Effector memory CD8-positive, alpha-beta T cell (primary cell): Measurements from ENCODE around the gene AMY2B.
"Not testable (repeated sequence)": the region's sequence is repeated elsewhere in the genome, so short reads cannot be mapped to it uniquely, and the experiment has no call there.

Experiments used
- ATAC-seq: fragments of 150-1000 bp; cut with Tn5 transposase; replicated peaks from 2 replicates; pipeline ENCODE4 v1.10.0; 2021; ENCODE audit warnings: mild to moderate bottlenecking, moderate library complexity
- DNase-seq, 3 experiments: peaks; one replicate each; pipeline ENCODE4 v3.0.0; 2021
- H3K27ac Mint-ChIP-seq, 2 donors: one replicate each; pipeline ENCODE4 v1.8.0; 2022; ENCODE audit warnings: mild to moderate bottlenecking in 2 of 2, mixed read lengths in 2 of 2, moderate library complexity in 2 of 2
- H3K27me3 Mint-ChIP-seq, 2 donors: one replicate each; pipeline ENCODE4 v1.8.0; 2022; ENCODE audit warnings: mixed read lengths in 2 of 2
- H3K36me3 Mint-ChIP-seq: one replicate; pipeline ENCODE4 v1.8.0; 2022; ENCODE audit warnings: mild to moderate bottlenecking, moderate library complexity, mixed read lengths; ENCODE audit not compliant: insufficient read depth
- H3K4me1 Mint-ChIP-seq, 2 donors: one replicate each; pipeline ENCODE4 v1.8.0; 2022; ENCODE audit warnings: low read depth in 2 of 2, mixed read lengths in 2 of 2
- H3K4me3 Mint-ChIP-seq, 2 donors: one replicate each; pipeline ENCODE4 v1.8.0; 2022; ENCODE audit warnings: mild to moderate bottlenecking in 2 of 2, mixed read lengths in 2 of 2, moderate library complexity in 2 of 2
- H3K9me3 Mint-ChIP-seq, 2 donors: one replicate each; pipeline ENCODE4 v1.8.0; 2022; ENCODE audit warnings: mixed read lengths in 2 of 2
- total RNA-seq, 9 experiments: gene quantifications; one replicate each; lab custom pipeline; 2026; lab: John Stamatoyannopoulos, UW

The AMY2B gene
- total RNA-seq: 4.4 to 31.3 (median 27.5) reads per million in 9 experiments

DNA sequence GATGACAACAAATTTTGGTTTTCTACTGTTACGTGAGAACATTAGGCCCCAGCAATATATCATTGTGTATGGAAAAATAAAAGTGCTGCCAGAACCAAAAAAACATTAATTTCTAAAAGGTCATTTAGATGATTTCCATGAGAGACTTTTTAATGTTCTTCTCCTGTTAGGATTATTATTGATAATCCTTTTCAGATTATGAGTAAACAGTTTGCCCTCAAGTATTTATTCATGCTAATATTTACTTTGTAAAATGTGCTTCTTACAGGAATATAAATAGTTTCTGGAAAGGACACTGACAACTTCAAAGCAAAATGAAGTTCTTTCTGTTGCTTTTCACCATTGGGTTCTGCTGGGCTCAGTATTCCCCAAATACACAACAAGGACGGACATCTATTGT lies at the start of gene AMY2B:
Gene AMY2B, plus strand, starts transcription at position 301 of the 400 bp plus-strand sequence. Its CDS starts 14 bp downstream, at position 315.
- H3K27me3 Mint-ChIP-seq, H3K4me1 Mint-ChIP-seq, H3K9me3 Mint-ChIP-seq, H3K27ac Mint-ChIP-seq, H3K4me3 Mint-ChIP-seq, ATAC-seq, DNase-seq, H3K36me3 Mint-ChIP-seq: not testable (repeated sequence)

GRCh38 chr1:103523346-103523745 lies 48.0 kb upstream of the AMY2B start:
- peaks cover 10% of the 10 kb centered on the region for H3K36me3 Mint-ChIP-seq
- H3K4me3 Mint-ChIP-seq: no peak overlapping the region
- no peaks in the 10 kb centered on the region for H3K27me3 Mint-ChIP-seq
- DNase-seq (no peak), ATAC-seq (no peak)
- peaks cover 13 to 20% of the 10 kb centered on the region in 2 donors for H3K4me1 Mint-ChIP-seq
- no peaks in the 10 kb centered on the region for H3K9me3 Mint-ChIP-seq
- H3K27ac Mint-ChIP-seq: no peak overlapping the region

DNA sequence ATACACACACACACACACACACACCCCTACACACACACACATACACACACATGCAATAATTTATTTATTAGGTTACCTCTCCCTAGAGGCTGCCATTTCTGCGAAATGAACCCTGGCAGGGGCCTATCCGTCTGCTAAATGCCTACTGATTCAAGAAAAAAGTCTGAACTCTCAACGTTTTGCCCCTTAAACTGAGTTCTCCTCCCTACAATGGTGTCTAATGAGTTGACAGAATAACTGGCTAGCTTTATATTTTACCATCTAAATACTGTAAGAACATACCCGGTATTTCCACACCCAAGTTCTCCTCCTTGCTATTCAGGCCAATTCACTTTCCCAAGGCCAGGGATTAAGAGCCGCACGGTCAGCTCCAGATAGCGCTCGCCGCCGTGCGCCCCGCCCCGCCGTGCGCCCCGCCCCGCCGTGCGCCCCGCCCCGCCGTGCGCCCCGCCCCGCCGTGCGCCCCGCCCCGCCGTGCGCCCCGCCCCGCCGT lies 46.2 kb upstream of the AMY2B start:
- DNase-seq (peak in 1 of 3 experiments; percentile 46), ATAC-seq (peak; percentile 23)
- no peaks in the 10 kb centered on the region for H3K9me3 Mint-ChIP-seq
- H3K27ac Mint-ChIP-seq: peak overlapping the region; percentile 97 to 99
- peaks cover 21 to 37% of the 10 kb centered on the region in 2 donors for H3K4me1 Mint-ChIP-seq
- H3K27me3 Mint-ChIP-seq: no peaks in the 10 kb centered on the region
- peak overlapping the region; percentile 98 for H3K4me3 Mint-ChIP-seq
- peaks cover 17% of the 10 kb centered on the region for H3K36me3 Mint-ChIP-seq

- ATAC-seq: peak; percentile 79
- Mint-ChIP-seq H3K4me3 (peak within 1 kb of the TSS; percentile 98), H3K36me3 (peaks cover 20% of the 10 kb centered on the region), H3K9me3 (no peaks in the 10 kb centered on the region), H3K4me1 (peaks cover 25 to 43% of the 10 kb centered on the region in 2 donors), H3K27ac (peak within 1 kb of the TSS; percentile 97 to 99), H3K27me3 (no peaks in the 10 kb centered on the region)
- DNase-seq: peak; percentile 80 to 86 (median 83)
Observed at GRCh38 chr1:103525607-103526507, 45.5 kb upstream of the AMY2B start, which contains the start of gene RNPC3. RNPC3 (plus strand) TSS chr1:103525699; CDS start chr1:103526071, 372 bp downstream.

GRCh38 chr1:103527331-103527730 lies 44.1 kb upstream of the AMY2B start:
- peaks cover 20% of the 10 kb centered on the region for H3K36me3 Mint-ChIP-seq
- H3K27ac Mint-ChIP-seq: peak overlapping the region; percentile 97 to 99
- H3K27me3 Mint-ChIP-seq: no peaks in the 10 kb centered on the region
- H3K4me1 Mint-ChIP-seq: peaks cover 37 to 56% of the 10 kb centered on the region in 2 donors
- no peaks in the 10 kb centered on the region for H3K9me3 Mint-ChIP-seq
- ATAC-seq: no peak
- peak overlapping the region; percentile 98 for H3K4me3 Mint-ChIP-seq
- DNase-seq: no peak

DNA sequence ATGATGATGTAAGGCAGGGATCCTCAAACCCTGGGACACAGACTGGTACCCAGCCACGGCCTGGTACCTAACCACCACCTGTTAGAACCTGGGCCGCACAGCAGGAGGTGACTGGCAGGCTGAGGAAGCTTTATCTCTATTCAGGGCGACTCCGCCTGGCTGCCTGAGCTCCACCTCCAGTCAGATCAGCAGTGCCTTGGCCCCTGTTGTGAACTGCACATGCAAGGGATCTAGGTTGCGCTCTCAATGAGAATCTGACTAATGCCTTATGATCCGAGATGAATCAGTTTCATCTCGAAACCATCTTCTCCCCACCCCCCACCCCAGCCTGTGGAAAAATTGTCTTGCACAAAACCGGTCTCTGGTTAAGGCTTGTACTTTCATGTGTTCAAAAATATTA lies 41.6 kb upstream of the AMY2B start:
- Mint-ChIP-seq H3K4me3 (peak overlapping the region in 1 of 2 donors; percentile 20), H3K27ac (no peak overlapping the region), H3K36me3 (peaks cover 26% of the 10 kb centered on the region), H3K4me1 (peaks cover 45 to 71% of the 10 kb centered on the region in 2 donors), H3K27me3 (no peaks in the 10 kb centered on the region), H3K9me3 (no peaks in the 10 kb centered on the region)
- ATAC-seq (no peak), DNase-seq (no peak)

DNA sequence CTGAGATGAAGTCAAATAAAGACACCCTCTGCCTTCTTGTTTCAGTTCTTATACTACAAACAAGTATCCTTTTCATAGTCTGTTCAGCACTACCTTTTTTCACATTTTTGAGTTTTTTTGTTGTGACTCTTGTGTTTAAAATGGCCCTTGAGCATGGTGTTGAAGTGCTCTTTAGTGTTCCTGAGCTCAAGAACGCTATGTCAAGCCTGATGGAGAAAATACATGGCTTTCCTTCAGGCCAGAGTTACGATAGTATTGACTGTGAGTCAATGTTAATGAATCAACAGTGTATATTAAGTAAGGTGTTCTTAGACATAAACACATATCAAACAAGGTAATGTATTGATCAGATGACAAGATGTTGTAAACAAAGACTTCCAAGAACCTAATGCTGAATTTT lies 33.2 kb upstream of the AMY2B start:
- Mint-ChIP-seq H3K36me3 (peaks cover 69% of the 10 kb centered on the region), H3K27ac (no peak overlapping the region), H3K9me3 (no peaks in the 10 kb centered on the region), H3K4me1 (peaks cover 0 to 10% of the 10 kb centered on the region in 2 donors), H3K27me3 (no peaks in the 10 kb centered on the region), H3K4me3 (no peak overlapping the region)
- no peak for ATAC-seq
- no peak for DNase-seq

- Mint-ChIP-seq H3K27ac (peak overlapping the region in 1 of 2 donors; percentile 7), H3K4me3 (no peak overlapping the region), H3K9me3 (no peaks in the 10 kb centered on the region), H3K27me3 (no peaks in the 10 kb centered on the region), H3K4me1 (peaks cover 0 to 4% of the 10 kb centered on the region in 2 donors), H3K36me3 (peaks cover 79% of the 10 kb centered on the region)
- DNase-seq: no peak
- ATAC-seq: no peak
Observed at GRCh38 chr1:103541431-103541830, 30.0 kb upstream of the AMY2B start.

DNA sequence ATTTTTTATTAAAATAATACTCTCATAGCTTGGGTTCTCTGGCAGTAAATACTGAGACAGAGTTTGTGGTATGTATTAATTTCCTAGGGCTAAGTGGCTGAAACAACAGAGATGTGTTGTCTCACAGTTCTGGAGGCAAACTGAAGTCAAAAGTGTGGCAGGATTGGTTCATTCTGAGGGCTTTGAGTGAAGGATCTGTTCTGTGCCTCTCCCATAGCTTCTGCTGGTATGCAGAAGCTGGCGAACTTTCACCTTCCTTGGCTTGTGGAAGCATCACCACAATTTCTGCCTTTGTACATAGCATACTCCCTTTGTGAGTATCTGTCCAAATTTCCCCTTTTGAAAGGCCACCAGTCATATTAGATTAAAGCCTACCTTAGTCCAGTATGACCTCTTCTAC lies 24.9 kb upstream of the AMY2B start:
- H3K4me1 Mint-ChIP-seq: peaks cover 0 to 4% of the 10 kb centered on the region in 2 donors
- H3K9me3 Mint-ChIP-seq: no peaks in the 10 kb centered on the region
- H3K27me3 Mint-ChIP-seq: no peaks in the 10 kb centered on the region
- H3K27ac Mint-ChIP-seq: no peak overlapping the region
- no peak overlapping the region for H3K4me3 Mint-ChIP-seq
- H3K36me3 Mint-ChIP-seq: peaks cover 82% of the 10 kb centered on the region
- ATAC-seq (no peak), DNase-seq (no peak)

DNA sequence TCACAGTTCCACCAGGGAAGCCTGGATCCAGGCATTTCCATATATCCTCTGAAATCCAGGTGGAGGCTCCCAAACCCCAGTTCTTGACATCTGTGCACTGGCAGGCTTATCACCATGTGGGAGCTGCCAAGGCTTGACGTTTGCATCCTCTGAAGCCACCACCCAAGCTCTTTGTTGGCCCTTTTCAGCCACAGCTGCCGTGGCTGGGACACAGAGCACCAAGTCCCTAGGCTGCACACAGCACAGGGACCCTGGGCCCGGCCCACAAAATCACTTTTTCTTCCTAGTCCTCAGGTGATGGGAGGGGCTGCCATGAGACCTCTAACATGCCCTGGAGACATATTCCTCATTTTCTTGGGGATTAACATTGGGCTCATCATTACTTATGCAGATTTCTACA lies 23.5 kb upstream of the AMY2B start:
- Mint-ChIP-seq H3K36me3 (peaks cover 86% of the 10 kb centered on the region), H3K27ac (peak overlapping the region in 1 of 2 donors; percentile 39), H3K27me3 (no peaks in the 10 kb centered on the region), H3K4me1 (no peaks in the 10 kb centered on the region), H3K4me3 (no peak overlapping the region), H3K9me3 (no peaks in the 10 kb centered on the region)
- DNase-seq (no peak), ATAC-seq (no peak)

- Mint-ChIP-seq H3K36me3 (peaks cover 5% of the 10 kb centered on the region), H3K4me1 (no peaks in the 10 kb centered on the region), H3K27me3 (no peaks in the 10 kb centered on the region), H3K27ac (no peak overlapping the region), H3K9me3 (no peaks in the 10 kb centered on the region), H3K4me3 (no peak overlapping the region)
- ATAC-seq (no peak), DNase-seq (no peak)
Observed at GRCh38 chr1:103560427-103560826, 11.0 kb upstream of the AMY2B start.

GRCh38 chr1:103561124-103561523 lies 10.3 kb upstream of the AMY2B start:
- H3K4me1 Mint-ChIP-seq, H3K27ac Mint-ChIP-seq, H3K9me3 Mint-ChIP-seq, ATAC-seq, H3K36me3 Mint-ChIP-seq, H3K4me3 Mint-ChIP-seq, H3K27me3 Mint-ChIP-seq, DNase-seq: not testable (repeated sequence)

DNA sequence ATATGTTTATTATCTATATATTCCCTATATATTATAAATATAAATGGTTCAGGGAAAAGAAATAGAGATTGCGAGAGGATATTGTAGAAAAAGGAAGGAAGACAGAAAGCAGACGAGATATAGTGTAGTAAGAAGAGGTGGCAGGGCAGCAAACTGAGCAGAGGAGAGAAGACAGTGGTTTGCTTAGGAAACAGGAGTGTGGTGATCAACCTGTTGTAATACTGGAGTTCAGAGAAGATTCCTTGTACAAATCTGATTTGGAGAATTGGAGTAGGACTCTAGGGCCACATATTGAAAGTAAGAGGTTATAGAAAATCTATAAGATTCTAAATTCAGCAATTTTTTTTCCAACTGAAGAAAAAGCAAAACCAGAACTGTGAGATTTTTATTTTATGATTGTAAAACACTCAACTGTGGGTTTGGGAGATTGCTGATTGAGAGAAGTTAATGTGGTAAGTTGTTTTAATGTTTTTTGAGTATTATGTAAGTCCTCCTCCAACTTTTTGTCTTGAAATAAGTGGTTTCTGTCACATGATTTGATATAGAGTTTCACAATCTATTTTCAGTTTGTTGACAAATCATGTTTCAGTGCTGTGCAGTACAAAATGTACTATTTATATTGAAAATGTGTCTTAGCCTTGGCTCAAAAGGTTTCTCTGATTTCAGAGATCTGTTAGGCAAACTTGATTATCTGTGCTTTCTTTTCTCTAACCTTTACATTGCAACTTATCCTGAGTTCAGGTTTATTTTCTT lies 9.6 kb upstream of the AMY2B start:
- Mint-ChIP-seq H3K27me3 (no peaks in the 10 kb centered on the region), H3K4me1 (no peaks in the 10 kb centered on the region), H3K36me3 (peaks cover 5% of the 10 kb centered on the region), H3K9me3 (no peaks in the 10 kb centered on the region), H3K4me3 (no peak overlapping the region), H3K27ac (no peak overlapping the region)
- DNase-seq (no peak), ATAC-seq (no peak)
